SIG-M5 treated with dmso at 0.1 percent for 504 hours (cell line): ENCODE results near the gene RPL5.
"Not testable (repeated sequence)": the region's sequence is repeated elsewhere in the genome, so short reads cannot be mapped to it uniquely, and the experiment has no call there.

Source experiments
- DNase-seq: peaks from one replicate; lab custom pipeline; 2025; ENCODE audit not compliant: unreplicated experiment; lab: John Stamatoyannopoulos, UW

The RPL5 gene

GRCh38 chr1:92831762-92832536 lies at the start of gene RPL5:
Gene RPL5, plus strand, starts transcription at chr1:92832040. Its CDS starts 75 bp downstream, at chr1:92832115.
- peak; percentile 93 for DNase-seq

- DNase-seq = not testable (repeated sequence)
Measured at GRCh38 chr1:92783550-92783949, 48.3 kb upstream of the RPL5 start.

- DNase-seq = peak; percentile 15
Measured at GRCh38 chr1:92784021-92784638, 47.7 kb upstream of the RPL5 start.

GRCh38 chr1:92784639-92785500 lies 47.0 kb upstream of the RPL5 start, which contains the start of gene EVI5:
Gene EVI5, minus strand, starts transcription at chr1:92785108. Its CDS starts 48,562 bp downstream, at chr1:92736546.
- DNase-seq = peak; percentile 94

GRCh38 chr1:92786111-92786901 lies 45.5 kb upstream of the RPL5 start:
- DNase-seq = peak; percentile 52

DNA sequence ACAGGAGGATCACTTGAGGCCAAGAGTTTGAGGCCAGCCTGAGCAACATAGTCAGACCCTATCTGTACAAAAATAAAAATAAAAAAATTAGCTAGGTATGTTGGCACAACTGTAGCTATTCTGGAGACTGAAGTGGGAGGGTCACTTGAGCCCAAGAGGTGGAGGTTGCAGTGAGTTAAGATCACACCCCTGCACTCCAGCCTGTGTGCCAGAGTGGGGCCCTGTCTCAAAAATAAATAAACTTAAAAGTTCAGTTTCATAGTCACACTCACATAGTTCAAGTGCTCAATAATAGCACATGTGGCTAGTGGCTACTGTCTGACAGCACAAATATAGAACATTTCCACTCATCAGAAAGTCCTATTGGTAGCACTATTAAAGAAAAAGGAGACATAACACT lies 41.8 kb upstream of the RPL5 start:
- DNase-seq = no peak

- DNase-seq = no peak
Measured at GRCh38 chr1:92790867-92791266, 41.0 kb upstream of the RPL5 start.

DNA sequence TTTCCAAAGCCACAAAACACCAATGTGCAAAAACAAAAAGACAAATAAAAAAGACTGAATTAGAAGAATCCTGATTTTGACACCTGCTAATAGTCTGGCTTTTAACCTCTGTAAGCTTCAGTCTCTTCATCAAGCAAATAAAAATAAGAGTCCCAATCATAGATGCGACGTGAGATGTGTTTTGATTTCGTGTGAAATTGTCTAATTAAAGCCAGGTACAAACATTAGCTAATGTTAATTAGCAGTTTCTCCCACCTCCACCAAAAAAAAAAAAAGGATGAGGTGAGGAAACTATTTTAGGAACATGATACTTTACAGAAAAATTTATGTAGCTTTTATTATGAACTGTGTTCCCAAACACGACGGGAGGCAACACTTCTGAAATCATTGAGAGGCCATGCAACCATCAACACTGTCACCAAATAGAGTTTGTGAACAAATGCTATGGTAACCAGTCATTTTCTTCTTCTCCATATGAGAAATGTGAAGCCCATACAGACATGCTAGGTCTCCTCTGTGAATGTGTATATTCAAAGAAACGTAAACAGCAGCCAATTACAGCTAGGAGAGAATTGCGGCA lies 40.3 kb upstream of the RPL5 start:
- no peak for DNase-seq

- no peak for DNase-seq
Measured at GRCh38 chr1:92792340-92792782, 39.5 kb upstream of the RPL5 start.

- DNase-seq = no peak
Measured at GRCh38 chr1:92795166-92795565, 36.7 kb upstream of the RPL5 start.

DNA sequence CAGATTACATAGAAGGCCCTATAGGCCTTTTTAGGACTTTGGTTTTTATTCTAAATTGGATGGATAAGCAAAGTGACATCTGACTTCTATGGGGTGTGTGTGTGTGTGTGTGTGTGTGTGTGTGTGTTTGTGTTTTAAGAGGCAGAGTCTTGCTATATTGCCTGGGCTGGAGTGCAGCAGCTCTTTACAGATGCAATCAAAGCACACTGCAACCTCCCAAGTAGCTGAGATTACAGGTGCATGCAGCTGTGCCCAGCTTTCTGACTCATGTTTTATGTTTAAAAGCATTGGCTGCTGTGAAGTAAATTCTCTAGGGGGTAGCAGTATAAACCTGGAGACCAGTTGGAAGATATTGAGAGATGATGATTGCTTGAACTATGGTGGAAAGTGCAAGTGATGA lies 34.5 kb upstream of the RPL5 start:
- DNase-seq = no peak

- DNase-seq = no peak
Measured at GRCh38 chr1:92797961-92798360, 33.9 kb upstream of the RPL5 start.

DNA sequence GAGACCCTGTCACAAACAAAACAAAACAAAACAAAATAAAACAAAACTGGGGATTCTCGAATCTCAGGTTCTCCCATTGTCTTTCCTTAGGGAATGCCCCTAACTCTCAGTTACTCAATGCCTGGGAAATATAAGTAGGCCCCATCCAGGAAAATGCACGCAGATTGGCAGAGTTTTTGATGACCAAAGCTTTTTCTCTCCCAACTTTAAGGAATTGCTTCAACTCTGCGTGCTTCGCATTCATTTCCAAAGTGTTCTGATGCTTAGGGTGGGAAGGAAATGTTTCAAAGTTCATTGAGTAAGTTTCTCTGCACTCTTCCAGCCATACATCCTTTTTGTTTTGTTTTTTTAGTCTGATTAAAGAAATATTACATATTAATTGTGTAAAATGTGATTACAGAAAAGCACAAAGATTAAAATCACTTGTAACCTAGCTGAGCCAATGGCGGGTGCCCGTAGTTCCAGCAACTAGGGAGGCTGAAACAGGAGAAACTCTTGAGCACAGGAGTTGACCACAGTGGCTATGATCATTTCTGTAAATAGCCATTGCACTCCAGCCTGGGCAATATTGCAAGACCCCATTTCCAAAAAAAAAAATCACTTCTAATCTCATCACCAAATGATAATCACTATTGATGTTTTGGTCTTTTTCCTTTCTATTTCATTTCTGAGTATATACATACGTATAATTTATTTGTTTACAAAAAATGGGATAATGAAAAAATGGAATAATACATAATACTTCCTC lies 28.5 kb upstream of the RPL5 start:
- DNase-seq = no peak

GRCh38 chr1:92804721-92805201 lies 27.1 kb upstream of the RPL5 start:
- DNase-seq = no peak

DNA sequence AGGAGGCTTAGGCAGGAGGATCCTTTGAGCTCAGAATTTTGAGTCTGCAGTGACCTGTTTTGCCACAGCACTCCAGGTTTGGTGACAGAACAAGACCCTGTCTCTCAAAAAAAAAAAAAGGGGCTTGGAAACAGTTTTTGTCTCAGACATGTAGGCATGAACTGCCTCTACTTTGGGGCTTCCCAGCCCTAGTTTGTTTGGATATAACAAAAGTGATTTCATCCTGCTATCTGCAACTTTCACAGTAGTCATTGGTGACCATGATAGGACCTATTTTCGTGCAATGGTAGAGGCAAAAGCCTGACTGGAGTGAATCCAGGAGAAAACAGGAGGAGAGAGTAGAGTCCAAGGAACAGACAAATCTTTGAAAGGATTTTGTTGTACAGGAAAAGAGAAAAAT lies 26.6 kb upstream of the RPL5 start:
- DNase-seq = no peak

GRCh38 chr1:92808381-92808780 lies 23.5 kb upstream of the RPL5 start:
- DNase-seq = no peak

- no peak for DNase-seq
Measured at GRCh38 chr1:92816732-92817131, 15.1 kb upstream of the RPL5 start.

- DNase-seq = no peak
Measured at GRCh38 chr1:92817137-92817697, 14.6 kb upstream of the RPL5 start.
